H1 (cell line): ENCODE measurements around the gene NHEJ1. TPM values are rescaled to one million over a fixed set of nuclear protein-coding genes. Genes with fewer than 3 reads are reported as not detected.

Experiments
- CTCF ChIA-PET: fragments of 300-600 bp; sonication (Branson Sonifier 250); formaldehyde crosslinking; loops from one replicate; lab custom pipeline; 2021; ENCODE audit not compliant: partially characterized antibody; lab: Charles Lee
- POLR2A ChIA-PET: fragments of 300-600 bp; sonication (Branson Sonifier 250); formaldehyde crosslinking; loops from one replicate; lab custom pipeline; 2021; ENCODE audit warnings: inconsistent platforms; ENCODE audit not compliant: partially characterized antibody; lab: Charles Lee
- DNase-seq, 2 experiments: peaks; one replicate each; pipeline versions ENCODE4 v3.0.0 to v3.0.0-alpha.2; 2010 to 2022; ENCODE audit warnings: low spot score in 2 of 2, low read depth in 1 of 2, mixed read lengths in 1 of 2
- FAIRE-seq: peaks from 2 replicates; lab custom pipeline; 2011; peaks lifted over from hg19 to GRCh38; lab: Jason Lieb, UNC
- H2AFZ ChIP-seq: 2 replicates; pipeline ENCODE4 v1.8.1; 2012; ENCODE audit warnings: low read length, inconsistent platforms
- H2AK5ac ChIP-seq: 2 replicates; pipeline ENCODE4 v1.6.1; 2013; ENCODE audit warnings: low read depth, low read length
- H2BK120ac ChIP-seq: replicated peaks from 2 replicates; pipeline ENCODE3; 2013; ENCODE audit warnings: low read depth, low read length, inconsistent platforms
- H2BK12ac ChIP-seq: 2 replicates; pipeline ENCODE4 v1.6.1; 2013; ENCODE audit warnings: low read depth, low read length
- H2BK15ac ChIP-seq: 2 replicates; pipeline ENCODE4 v1.6.1; 2013; ENCODE audit warnings: low read length
- H2BK20ac ChIP-seq: 2 replicates; pipeline ENCODE4 v1.6.1; 2013; ENCODE audit warnings: low read length
- H2BK5ac ChIP-seq: 2 replicates; pipeline ENCODE4 v1.6.1; 2013; ENCODE audit warnings: low read depth, low read length
- H3K14ac ChIP-seq: 2 replicates; pipeline ENCODE4 v1.6.1; 2013; ENCODE audit warnings: inconsistent platforms; ENCODE audit not compliant: insufficient read length
- H3K18ac ChIP-seq: 2 replicates; pipeline ENCODE4 v1.6.1; 2013; ENCODE audit warnings: low read length; ENCODE audit errors: extremely low read depth
- H3K23ac ChIP-seq: 2 replicates; pipeline ENCODE4 v1.6.1; 2013; ENCODE audit warnings: inconsistent platforms; ENCODE audit not compliant: insufficient read length
- H3K23me2 ChIP-seq: 2 replicates; pipeline ENCODE4 v1.6.1; 2013; ENCODE audit warnings: low read depth, low read length
- H3K27ac ChIP-seq: 2 replicates; pipeline ENCODE4 v1.6.1; 2011; ENCODE audit warnings: low read depth, low read length, inconsistent platforms
- H3K27me3 ChIP-seq, 4 experiments: replicated peaks in 1 of 4; 1 replicate in 1 of 4; 2 replicates in 3 of 4; pipeline versions ENCODE4 v1.6.1 to v1.8.1; 2011 to 2013; ENCODE audit warnings: low read length in 3 of 4, mild to moderate bottlenecking in 3 of 4, inconsistent platforms in 2 of 4, mixed read lengths in 2 of 4, moderate library complexity in 1 of 4; ENCODE audit not compliant: control insufficient read depth in 3 of 4, insufficient read depth in 3 of 4; ENCODE audit errors: extremely low read depth in 1 of 4
- H3K36me3 ChIP-seq, 4 experiments: 2 replicates each; pipeline versions ENCODE4 v1.6.1 to v1.8.1; 2011 to 2013; ENCODE audit warnings: mild to moderate bottlenecking in 4 of 4, low read length in 3 of 4, moderate library complexity in 2 of 4, control low read depth in 1 of 4, inconsistent platforms in 1 of 4; ENCODE audit not compliant: insufficient read depth in 4 of 4, control insufficient read depth in 2 of 4
- H3K4ac ChIP-seq: replicated peaks from 2 replicates; pipeline ENCODE3; 2013; ENCODE audit warnings: low read length, low read depth, mixed read lengths, inconsistent platforms; ENCODE audit not compliant: insufficient read length
- H3K4me1 ChIP-seq, 4 experiments: replicated peaks in 1 of 4; 1 replicate in 1 of 4; 2 replicates in 3 of 4; pipeline versions ENCODE4 v1.6.1 to v1.8.1; 2011 to 2013; ENCODE audit warnings: low read length in 3 of 4, inconsistent platforms in 2 of 4, mixed read lengths in 1 of 4; ENCODE audit not compliant: insufficient read depth in 4 of 4, control insufficient read depth in 3 of 4
- H3K4me2 ChIP-seq, 2 experiments: 2 replicates each; pipeline versions ENCODE4 v1.6.1 to v1.8.1; 2011 to 2013; ENCODE audit warnings: low read depth in 2 of 2, low read length in 2 of 2, control low read depth in 1 of 2, inconsistent platforms in 1 of 2, mild to moderate bottlenecking in 1 of 2; ENCODE audit not compliant: insufficient read depth in 1 of 2
- H3K4me3 ChIP-seq, 4 experiments: fragments of 200-600, 300-600 bp in 1 of 4; sonication (generic), shearing (Covaris generic), sonication (Bioruptor Twin) in 1 of 4; 2 replicates each; pipeline versions ENCODE4 v1.5.1 to v1.8.1; 2011 to 2016; ENCODE audit warnings: low read length in 4 of 4, low read depth in 3 of 4, control low read depth in 2 of 4, inconsistent platforms in 2 of 4, mild to moderate bottlenecking in 2 of 4, mixed read lengths in 1 of 4, moderate library complexity in 1 of 4; ENCODE audit not compliant: insufficient read depth in 2 of 4; ENCODE audit errors: extremely low read depth in 1 of 4
- H3K56ac ChIP-seq: replicated peaks from 2 replicates; pipeline ENCODE3; 2013; ENCODE audit warnings: low read depth, mild to moderate bottlenecking, mixed read lengths, low read length, inconsistent platforms; ENCODE audit not compliant: insufficient read length
- H3K79me1 ChIP-seq: 2 replicates; pipeline ENCODE4 v1.6.1; 2013; ENCODE audit warnings: low read depth, low read length, control low read depth
- H3K79me2 ChIP-seq, 2 experiments: 2 replicates each; pipeline versions ENCODE4 v1.6.1 to v1.8.1; 2012 to 2013; ENCODE audit warnings: low read length in 2 of 2, mild to moderate bottlenecking in 2 of 2, inconsistent platforms in 1 of 2; ENCODE audit not compliant: insufficient read depth in 2 of 2, control insufficient read depth in 1 of 2
- H3K9ac ChIP-seq, 4 experiments: replicated peaks in 1 of 4; 1 replicate in 1 of 4; 2 replicates in 3 of 4; pipeline versions ENCODE4 v1.6.1 to v1.8.1; 2011 to 2013; ENCODE audit warnings: low read depth in 3 of 4, low read length in 3 of 4, control low read depth in 2 of 4, mild to moderate bottlenecking in 2 of 4, moderate library complexity in 2 of 4, inconsistent platforms in 1 of 4; ENCODE audit errors: extremely low read depth in 1 of 4
- H3K9me3 ChIP-seq, 2 experiments: 2 replicates each; pipeline versions ENCODE4 v1.6.1 to v1.8.1; 2012 to 2013; ENCODE audit warnings: mild to moderate bottlenecking in 2 of 2, moderate library complexity in 2 of 2, control low read depth in 1 of 2, inconsistent platforms in 1 of 2, low read depth in 1 of 2, low read length in 1 of 2, mixed read lengths in 1 of 2; ENCODE audit not compliant: insufficient read depth in 2 of 2
- H4K20me1 ChIP-seq, 2 experiments: replicated peaks in 1 of 2; 2 replicates each; pipeline versions ENCODE3 to v1.8.1; 2011 to 2013; ENCODE audit warnings: inconsistent platforms in 2 of 2, low read length in 2 of 2, mild to moderate bottlenecking in 1 of 2; ENCODE audit not compliant: insufficient read depth in 2 of 2, control insufficient read depth in 1 of 2
- H4K5ac ChIP-seq: 2 replicates; pipeline ENCODE4 v1.6.1; 2013; ENCODE audit warnings: low read length, low read depth, mixed read lengths, inconsistent platforms; ENCODE audit not compliant: insufficient read length
- H4K8ac ChIP-seq: 2 replicates; pipeline ENCODE4 v1.8.0; 2013; ENCODE audit warnings: mild to moderate bottlenecking, moderate library complexity, low read length, inconsistent platforms; ENCODE audit not compliant: insufficient read depth; ENCODE audit errors: extremely low read depth
- H4K91ac ChIP-seq: replicated peaks from 2 replicates; pipeline ENCODE3; 2013; ENCODE audit warnings: low read length, mixed read lengths, inconsistent platforms; ENCODE audit not compliant: insufficient read length
- BACH1 ChIP-seq: IDR thresholded peaks from 2 replicates; pipeline ENCODE4 v1.6.1; 2012; ENCODE audit warnings: low read length, improper control_type of control experiment
- CBX8 ChIP-seq: fragments of 300-800, 300-1000 bp; sonication (generic); IDR thresholded peaks from 2 replicates; pipeline ENCODE4 v1.7.1; 2016; ENCODE audit warnings: low read depth, low read length, borderline replicate concordance
- CHD1 ChIP-seq: IDR thresholded peaks from 2 replicates; pipeline ENCODE4 v1.6.1; 2012; ENCODE audit warnings: low read depth, low read length, improper control_type of control experiment
- E2F6 ChIP-seq: IDR thresholded peaks from 2 replicates; pipeline ENCODE4 v1.6.1; 2012; ENCODE audit warnings: inconsistent platforms
- GTF2F1 ChIP-seq: IDR thresholded peaks from 2 replicates; pipeline ENCODE4 v1.6.1; 2012; ENCODE audit warnings: low read depth, low read length, improper control_type of control experiment, borderline replicate concordance
- MAFK ChIP-seq: IDR thresholded peaks from 2 replicates; pipeline ENCODE4 v1.6.1; 2012; ENCODE audit warnings: low read depth, mild to moderate bottlenecking, improper control_type of control experiment, low read length
- PHF8 ChIP-seq: fragments of 200-600 bp; sonication (generic); conservative IDR thresholded peaks from 2 replicates; pipeline ENCODE4 v1.7.1; 2012; ENCODE audit warnings: low read depth, mild to moderate bottlenecking, inconsistent platforms, low read length, moderate library complexity
- POLR2A ChIP-seq, 2 experiments: IDR thresholded peaks; 1 replicate in 1 of 2; 2 replicates in 1 of 2; pipeline ENCODE4 v1.6.1; 2011; ENCODE audit warnings: low read depth in 2 of 2, low read length in 2 of 2, mild to moderate bottlenecking in 2 of 2; ENCODE audit errors: control extremely low read depth in 1 of 2
- RXRA ChIP-seq: IDR thresholded peaks from 2 replicates; pipeline ENCODE4 v1.6.1; 2011; ENCODE audit warnings: low read depth, mild to moderate bottlenecking, low read length, moderate library complexity; ENCODE audit not compliant: insufficient read depth
- SIN3A ChIP-seq, 2 experiments: IDR thresholded peaks in 1 of 2; conservative IDR thresholded peaks in 1 of 2; 2 replicates each; pipeline ENCODE4 v1.6.1; 2011 to 2012; ENCODE audit warnings: low read length in 2 of 2, improper control_type of control experiment in 1 of 2, low read depth in 1 of 2, mild to moderate bottlenecking in 1 of 2
- SIRT6 ChIP-seq: IDR thresholded peaks from one replicate; pipeline ENCODE4 v1.7.1; 2012; ENCODE audit warnings: low read length, inconsistent platforms
- TAF7 ChIP-seq: optimal IDR thresholded peaks from 2 replicates; pipeline ENCODE3; 2011; ENCODE audit warnings: low read depth, mild to moderate bottlenecking, inconsistent platforms, low read length, moderate library complexity, borderline replicate concordance
- WGBS, 2 experiments: shearing (Covaris generic) in 1 of 2; methylation state at CpG; one replicate each; pipeline versions ENCODE4 v1.1.6 to v1.1.7; 2013 to 2015; ENCODE audit warnings: low lambda C conversion rate in 2 of 2, mixed read lengths in 2 of 2, inconsistent platforms in 1 of 2, low coverage in 1 of 2, missing lambda C conversion rate in 1 of 2; ENCODE audit not compliant: insufficient replicate concordance in 2 of 2, insufficient coverage in 1 of 2, insufficient read length in 1 of 2; ENCODE audit errors: extremely low coverage in 1 of 2, missing lambda C conversion rate in 1 of 2; 5-methylcytosine and 5-hydroxymethylcytosine counted together
- polyA plus RNA-seq, 7 experiments: library from polyadenylated mRNA; depleted of rRNA in 3 of 7; stranded (reverse) in 5 of 7; unstranded in 2 of 7; fragments of >200 nt in 5 of 7; fragments of 200-250 nt in 2 of 7; gene quantifications; 1 replicate in 5 of 7; 2 replicates in 1 of 7; 4 replicates in 1 of 7; pipeline versions ENCODE4 v1.2.1 to v1.2.3, GENCODE V29; 2011 to 2013; ENCODE audit warnings: missing spikeins in 2 of 7, mixed read lengths in 2 of 7
- total RNA-seq: library from RNA; stranded (reverse); fragmentation: NEBNext Ultra II Directional; extraction: Animal tissue kit (Norgen Biotek cat#: 25700); gene quantifications from 2 replicates; pipeline ENCODE4 v1.2.1, GENCODE V29; 2021
- TF ChIP-seq, protein P1 (sequence below): IDR thresholded peaks from 2 replicates; pipeline ENCODE4 v1.6.1; 2012; ENCODE audit warnings: inconsistent platforms

NHEJ1 gene
- total and polyA plus RNA-seq, 2 of the 8 experiments (the other 6 are each of a cell fraction or from before 2014, with no cell fraction given) = 22.7 to 24.1 TPM

DNA sequence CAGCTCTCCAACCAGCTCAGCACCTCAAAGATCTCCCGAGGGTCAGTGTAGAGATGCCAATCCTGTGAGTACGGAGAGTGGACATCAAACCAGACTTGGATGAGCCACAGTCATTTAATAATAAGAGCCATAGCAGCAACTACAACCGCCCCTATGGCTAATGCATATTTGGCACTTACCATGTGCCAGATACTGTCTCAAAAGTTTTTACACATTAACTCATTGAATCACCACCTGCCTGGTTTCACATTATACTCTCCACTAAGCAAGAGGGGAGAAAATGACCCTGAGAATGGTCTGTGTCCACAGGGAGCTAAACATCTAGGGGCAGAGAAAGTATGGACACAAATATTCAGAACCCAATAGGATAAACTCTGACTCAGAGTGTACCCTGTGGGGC lies 13.5 kb upstream of the NHEJ1 start:
- no peaks in the 10 kb centered on the region for H3K9me3 ChIP-seq
- H3K36me3 ChIP-seq = peaks cover 0 to 7% (median 3%) of the 10 kb centered on the region in 4 experiments; a peak in 2 of 8 replicates
- H2AFZ ChIP-seq = no peak overlapping the region
- H3K23ac ChIP-seq = no peak overlapping the region
- DNase-seq = no peak
- no peak overlapping the region for H4K91ac ChIP-seq
- no peak for FAIRE-seq
- H2BK20ac ChIP-seq = no peak overlapping the region
- H2BK5ac ChIP-seq = no peak overlapping the region
- H4K20me1 ChIP-seq = peaks cover 0 to 4% of the 10 kb centered on the region in 2 experiments
- ChIA-PET POLR2A (interaction anchor here (2.8 kb wide), 1 partner anchor 10 kb away, joined by 9 read pairs; no protein-coding TSS in a partner anchor), CTCF (interaction anchor here (0.9 to 8.3 kb wide), 9 partner anchors 9 to 177 kb away, joined by 3 to 71 read pairs (median 5); partner anchors contain the start of genes GLB1L, NHEJ1 and STK16)
- no peak overlapping the region for H2BK120ac ChIP-seq
- no peak overlapping the region for H2BK12ac ChIP-seq
- no peak overlapping the region for H4K5ac ChIP-seq
- no peak overlapping the region for H3K4me2 ChIP-seq
- peaks cover 0 to 5% of the 10 kb centered on the region in 2 experiments; a peak in 1 of 4 replicates for H3K79me2 ChIP-seq
- H4K8ac ChIP-seq = no peak overlapping the region
- WGBS, 2 experiments = 79% methylated on average over 3 of the region's 3 CpGs; no CpG with 5 or more reads in 1 of the 2 experiments
- H3K18ac ChIP-seq = no peak overlapping the region
- H2BK15ac ChIP-seq = no peak overlapping the region
- no peak overlapping the region for H3K56ac ChIP-seq
- no peak overlapping the region for H2AK5ac ChIP-seq
- peaks cover 0 to 12% (median 6%) of the 10 kb centered on the region in 4 experiments; a peak in 6 of 7 replicates for H3K4me1 ChIP-seq
- no peak overlapping the region for H3K27ac ChIP-seq
- peaks cover 6% of the 10 kb centered on the region for H3K79me1 ChIP-seq
- peaks cover 11% of the 10 kb centered on the region; the same call in 1 of the 2 replicates for H3K23me2 ChIP-seq
- no peak overlapping the region for H3K4ac ChIP-seq
- H3K27me3 ChIP-seq = no peaks in the 10 kb centered on the region
- no peak overlapping the region for H3K14ac ChIP-seq
- no peak overlapping the region for H3K9ac ChIP-seq
- no peak overlapping the region for H3K4me3 ChIP-seq
- TF ChIP-seq TAF7 (no peak), POLR2A (IDR thresholded peaks at IDR 0.05; ENCODE audit: control extremely low read depth in 1 of 2, low read depth in 2 of 2, low read length in 2 of 2) (no peak), RXRA (no peak), PHF8 (no peak), SIRT6 (no peak), CBX8 (no peak), SIN3A (conservative IDR thresholded peaks at IDR 0.05 in 1 of 2, IDR thresholded peaks at IDR 0.05 in 1 of 2; ENCODE audit: low read depth in 1 of 2, low read length in 2 of 2) (no peak), E2F6 (no peak), BACH1 (no peak), GTF2F1 (no peak), CHD1 (no peak), MAFK (no peak)
- TF ChIP-seq, protein P1, sequence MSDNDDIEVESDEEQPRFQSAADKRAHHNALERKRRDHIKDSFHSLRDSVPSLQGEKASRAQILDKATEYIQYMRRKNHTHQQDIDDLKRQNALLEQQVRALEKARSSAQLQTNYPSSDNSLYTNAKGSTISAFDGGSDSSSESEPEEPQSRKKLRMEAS = no peak
